Liver (tissue), 3 donors: Measurements from ENCODE around the gene LRRC4.

Source experiments
- GABPA ChIP-seq, 2 donors: IDR thresholded peaks in 1 of 2; conservative IDR thresholded peaks in 1 of 2; 2 replicates each; pipeline ENCODE4 v1.6.1; 2016; ENCODE audit warnings: antibody characterized with exemption in 2 of 2, mild to moderate bottlenecking in 1 of 2, moderate library complexity in 1 of 2
- HNF4G ChIP-seq: IDR thresholded peaks from 2 replicates; pipeline ENCODE4 v1.6.1; 2016; ENCODE audit warnings: antibody characterized with exemption
- JUND ChIP-seq, 2 donors: IDR thresholded peaks; 2 replicates each; pipeline ENCODE4 v1.6.1; 2016; ENCODE audit warnings: antibody characterized with exemption in 2 of 2
- RAD21 ChIP-seq, 2 donors: IDR thresholded peaks; 2 replicates each; pipeline ENCODE4 v1.6.1; 2016; ENCODE audit warnings: antibody characterized with exemption in 2 of 2, mild to moderate bottlenecking in 2 of 2
- RXRA ChIP-seq, 2 donors: IDR thresholded peaks; 2 replicates each; pipeline ENCODE4 v1.6.1; 2017 to 2018; ENCODE audit warnings: antibody characterized with exemption in 2 of 2, mild to moderate bottlenecking in 1 of 2
- SP1 ChIP-seq: IDR thresholded peaks from 2 replicates; pipeline ENCODE4 v1.6.1; 2018; ENCODE audit warnings: antibody characterized with exemption, mild to moderate bottlenecking
- TAF1 ChIP-seq: conservative IDR thresholded peaks from 2 replicates; pipeline ENCODE4 v1.6.1; 2016; ENCODE audit warnings: antibody characterized with exemption, mild to moderate bottlenecking
- TF ChIP-seq, protein P1 (sequence below): fragments of 150-350 bp; IDR thresholded peaks from 2 replicates; pipeline ENCODE4 v1.5.1; 2017; ENCODE audit warnings: improper control_type of control experiment, low read depth, low read length; ENCODE audit not compliant: missing input control
- TF ChIP-seq, protein P2 (sequence below): IDR thresholded peaks from 2 replicates; pipeline ENCODE4 v1.6.1; 2016; ENCODE audit warnings: antibody characterized with exemption
- TF ChIP-seq, protein P3 (sequence below): IDR thresholded peaks from 2 replicates; pipeline ENCODE4 v1.6.1; 2016; ENCODE audit warnings: antibody characterized with exemption, mild to moderate bottlenecking
- TF ChIP-seq, protein P4 (sequence below): IDR thresholded peaks from 2 replicates; pipeline ENCODE4 v1.6.1; 2016; ENCODE audit warnings: antibody characterized with exemption
- TF ChIP-seq, protein P5 (sequence below): IDR thresholded peaks from 2 replicates; pipeline ENCODE4 v1.6.1; 2016; ENCODE audit warnings: antibody characterized with exemption
- donor health status: healthy.
- donor health status: healthy.

DNA sequence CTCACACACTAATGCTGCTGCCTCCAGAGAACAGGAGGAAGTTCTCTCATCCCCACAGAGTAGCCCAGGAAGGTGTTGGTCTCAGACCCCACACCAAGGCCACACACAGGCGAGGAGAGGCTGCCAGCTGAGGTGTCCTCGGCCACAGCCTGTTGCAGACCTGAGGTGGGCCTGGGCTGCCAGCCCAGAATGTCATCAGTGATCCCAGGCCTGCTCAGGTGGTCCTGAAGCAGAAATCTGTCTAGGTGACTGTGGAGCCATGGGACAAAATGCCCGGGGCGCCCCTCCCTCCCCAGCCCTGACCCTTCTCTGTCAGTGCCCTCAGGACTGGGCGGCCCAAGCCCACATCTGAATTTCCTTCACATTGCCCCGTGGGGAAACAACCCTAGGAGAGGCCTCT lies 43.5 kb upstream of the LRRC4 start:
- TF ChIP-seq, protein P1, sequence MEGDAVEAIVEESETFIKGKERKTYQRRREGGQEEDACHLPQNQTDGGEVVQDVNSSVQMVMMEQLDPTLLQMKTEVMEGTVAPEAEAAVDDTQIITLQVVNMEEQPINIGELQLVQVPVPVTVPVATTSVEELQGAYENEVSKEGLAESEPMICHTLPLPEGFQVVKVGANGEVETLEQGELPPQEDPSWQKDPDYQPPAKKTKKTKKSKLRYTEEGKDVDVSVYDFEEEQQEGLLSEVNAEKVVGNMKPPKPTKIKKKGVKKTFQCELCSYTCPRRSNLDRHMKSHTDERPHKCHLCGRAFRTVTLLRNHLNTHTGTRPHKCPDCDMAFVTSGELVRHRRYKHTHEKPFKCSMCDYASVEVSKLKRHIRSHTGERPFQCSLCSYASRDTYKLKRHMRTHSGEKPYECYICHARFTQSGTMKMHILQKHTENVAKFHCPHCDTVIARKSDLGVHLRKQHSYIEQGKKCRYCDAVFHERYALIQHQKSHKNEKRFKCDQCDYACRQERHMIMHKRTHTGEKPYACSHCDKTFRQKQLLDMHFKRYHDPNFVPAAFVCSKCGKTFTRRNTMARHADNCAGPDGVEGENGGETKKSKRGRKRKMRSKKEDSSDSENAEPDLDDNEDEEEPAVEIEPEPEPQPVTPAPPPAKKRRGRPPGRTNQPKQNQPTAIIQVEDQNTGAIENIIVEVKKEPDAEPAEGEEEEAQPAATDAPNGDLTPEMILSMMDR, result no peak
- no peak for TF ChIP-seq RAD21 (IDR thresholded peaks at IDR 0.05)
- TF ChIP-seq, protein P2, sequence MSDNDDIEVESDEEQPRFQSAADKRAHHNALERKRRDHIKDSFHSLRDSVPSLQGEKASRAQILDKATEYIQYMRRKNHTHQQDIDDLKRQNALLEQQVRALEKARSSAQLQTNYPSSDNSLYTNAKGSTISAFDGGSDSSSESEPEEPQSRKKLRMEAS, result no peak
- TF ChIP-seq SP1, result no peak
- TF ChIP-seq, protein P3, sequence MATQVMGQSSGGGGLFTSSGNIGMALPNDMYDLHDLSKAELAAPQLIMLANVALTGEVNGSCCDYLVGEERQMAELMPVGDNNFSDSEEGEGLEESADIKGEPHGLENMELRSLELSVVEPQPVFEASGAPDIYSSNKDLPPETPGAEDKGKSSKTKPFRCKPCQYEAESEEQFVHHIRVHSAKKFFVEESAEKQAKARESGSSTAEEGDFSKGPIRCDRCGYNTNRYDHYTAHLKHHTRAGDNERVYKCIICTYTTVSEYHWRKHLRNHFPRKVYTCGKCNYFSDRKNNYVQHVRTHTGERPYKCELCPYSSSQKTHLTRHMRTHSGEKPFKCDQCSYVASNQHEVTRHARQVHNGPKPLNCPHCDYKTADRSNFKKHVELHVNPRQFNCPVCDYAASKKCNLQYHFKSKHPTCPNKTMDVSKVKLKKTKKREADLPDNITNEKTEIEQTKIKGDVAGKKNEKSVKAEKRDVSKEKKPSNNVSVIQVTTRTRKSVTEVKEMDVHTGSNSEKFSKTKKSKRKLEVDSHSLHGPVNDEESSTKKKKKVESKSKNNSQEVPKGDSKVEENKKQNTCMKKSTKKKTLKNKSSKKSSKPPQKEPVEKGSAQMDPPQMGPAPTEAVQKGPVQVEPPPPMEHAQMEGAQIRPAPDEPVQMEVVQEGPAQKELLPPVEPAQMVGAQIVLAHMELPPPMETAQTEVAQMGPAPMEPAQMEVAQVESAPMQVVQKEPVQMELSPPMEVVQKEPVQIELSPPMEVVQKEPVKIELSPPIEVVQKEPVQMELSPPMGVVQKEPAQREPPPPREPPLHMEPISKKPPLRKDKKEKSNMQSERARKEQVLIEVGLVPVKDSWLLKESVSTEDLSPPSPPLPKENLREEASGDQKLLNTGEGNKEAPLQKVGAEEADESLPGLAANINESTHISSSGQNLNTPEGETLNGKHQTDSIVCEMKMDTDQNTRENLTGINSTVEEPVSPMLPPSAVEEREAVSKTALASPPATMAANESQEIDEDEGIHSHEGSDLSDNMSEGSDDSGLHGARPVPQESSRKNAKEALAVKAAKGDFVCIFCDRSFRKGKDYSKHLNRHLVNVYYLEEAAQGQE, result no peak
- TF ChIP-seq RXRA (IDR thresholded peaks at IDR 0.05), result no peak
- no peak for TF ChIP-seq HNF4G
- TF ChIP-seq, protein P4, sequence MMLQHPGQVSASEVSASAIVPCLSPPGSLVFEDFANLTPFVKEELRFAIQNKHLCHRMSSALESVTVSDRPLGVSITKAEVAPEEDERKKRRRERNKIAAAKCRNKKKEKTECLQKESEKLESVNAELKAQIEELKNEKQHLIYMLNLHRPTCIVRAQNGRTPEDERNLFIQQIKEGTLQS, result no peak
- no peak for TF ChIP-seq TAF1
- no peak for TF ChIP-seq GABPA (IDR thresholded peaks at IDR 0.05 in 1 of 2, conservative IDR thresholded peaks at IDR 0.05 in 1 of 2)
- no peak for TF ChIP-seq JUND (IDR thresholded peaks at IDR 0.05)
- TF ChIP-seq, protein P5, sequence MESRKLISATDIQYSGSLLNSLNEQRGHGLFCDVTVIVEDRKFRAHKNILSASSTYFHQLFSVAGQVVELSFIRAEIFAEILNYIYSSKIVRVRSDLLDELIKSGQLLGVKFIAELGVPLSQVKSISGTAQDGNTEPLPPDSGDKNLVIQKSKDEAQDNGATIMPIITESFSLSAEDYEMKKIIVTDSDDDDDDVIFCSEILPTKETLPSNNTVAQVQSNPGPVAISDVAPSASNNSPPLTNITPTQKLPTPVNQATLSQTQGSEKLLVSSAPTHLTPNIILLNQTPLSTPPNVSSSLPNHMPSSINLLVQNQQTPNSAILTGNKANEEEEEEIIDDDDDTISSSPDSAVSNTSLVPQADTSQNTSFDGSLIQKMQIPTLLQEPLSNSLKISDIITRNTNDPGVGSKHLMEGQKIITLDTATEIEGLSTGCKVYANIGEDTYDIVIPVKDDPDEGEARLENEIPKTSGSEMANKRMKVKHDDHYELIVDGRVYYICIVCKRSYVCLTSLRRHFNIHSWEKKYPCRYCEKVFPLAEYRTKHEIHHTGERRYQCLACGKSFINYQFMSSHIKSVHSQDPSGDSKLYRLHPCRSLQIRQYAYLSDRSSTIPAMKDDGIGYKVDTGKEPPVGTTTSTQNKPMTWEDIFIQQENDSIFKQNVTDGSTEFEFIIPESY, result no peak
